Panc1 (cell line): ENCODE data around the gene TUBA4A. TPM values are rescaled to one million over a fixed set of nuclear protein-coding genes. Genes with fewer than 3 reads are reported as not detected.
A peak's percentile ranks its signal among the peaks of the same experiment; 100 is the strongest.

Experiments used
- ATAC-seq: fragments of 200-7000 bp; cut with Tn5 transposase; 2 replicates; pipeline ENCODE4 v1.9.1; 2020; ENCODE audit warnings: mild to moderate bottlenecking, moderate library complexity
- BruUV-seq: library from RNA; stranded (reverse); fragments of 400-500 nt; replicated peaks from 2 replicates; lab custom pipeline; 2021; lab: Mats Ljungman, UMichigan
- CTCF ChIA-PET: fragments of 300-600 bp; sonication (Branson Sonifier 250); formaldehyde crosslinking; loops from one replicate; lab custom pipeline; 2022; ENCODE audit warnings: antibody characterized with exemption; lab: Charles Lee
- POLR2A ChIA-PET: fragments of 300-600 bp; sonication (Branson Sonifier 250); formaldehyde crosslinking; loops from one replicate; lab custom pipeline; 2022; ENCODE audit warnings: antibody characterized with exemption; lab: Charles Lee
- DNase-seq: peaks from one replicate; pipeline ENCODE4 v3.0.0-alpha.2; 2010; ENCODE audit warnings: low read depth, low spot score
- H3K27ac ChIP-seq: 2 replicates; pipeline ENCODE4 v1.5.1; 2011; ENCODE audit warnings: mild to moderate bottlenecking, low read length, inconsistent platforms
- H3K27me3 ChIP-seq: fragments of 200-500 bp; sonication (Bioruptor generic); 2 replicates; pipeline ENCODE4 v1.6.0; 2014; ENCODE audit warnings: low read length, inconsistent platforms; ENCODE audit not compliant: control insufficient read depth, insufficient read depth
- H3K36me3 ChIP-seq: fragments of 200-500 bp; sonication (Bioruptor generic); 2 replicates; pipeline ENCODE4 v1.5.1; 2014; ENCODE audit warnings: inconsistent platforms, mild to moderate bottlenecking, low read length, moderate library complexity; ENCODE audit not compliant: control insufficient read depth, insufficient read depth
- H3K4me1 ChIP-seq: 2 replicates; pipeline ENCODE4 v1.5.1; 2011; ENCODE audit warnings: inconsistent platforms, mild to moderate bottlenecking, low read length, moderate library complexity; ENCODE audit not compliant: control insufficient read depth, insufficient read depth
- H3K4me3 ChIP-seq, 2 experiments: 2 replicates each; pipeline ENCODE4 v1.5.1; 2011 to 2012; ENCODE audit warnings: low read depth in 2 of 2, low read length in 2 of 2, mild to moderate bottlenecking in 2 of 2, inconsistent platforms in 1 of 2, moderate library complexity in 1 of 2
- H3K9me3 ChIP-seq: fragments of 200-500 bp; sonication (Bioruptor generic); 2 replicates; pipeline ENCODE4 v1.5.1; 2014; ENCODE audit warnings: low read depth, mild to moderate bottlenecking, inconsistent platforms, low read length, moderate library complexity; ENCODE audit not compliant: control insufficient read depth, insufficient read depth
- CTCF ChIP-seq: fragments of 450-650 bp; IDR thresholded peaks from 2 replicates; pipeline ENCODE4 v1.5.1; 2017; ENCODE audit warnings: mild to moderate bottlenecking
- POLR2AphosphoS5 ChIP-seq: IDR thresholded peaks from 2 replicates; pipeline ENCODE4 v1.6.1; 2012; ENCODE audit warnings: mild to moderate bottlenecking, low read depth, low read length, moderate library complexity
- REST ChIP-seq, 2 experiments: IDR thresholded peaks; 2 replicates each; pipeline ENCODE4 v1.6.1; 2011 to 2012; ENCODE audit warnings: low read depth in 2 of 2, control low read depth in 1 of 2, low read length in 1 of 2, mild to moderate bottlenecking in 1 of 2, moderate library complexity in 1 of 2; ENCODE audit not compliant: insufficient read depth in 1 of 2
- SIN3A ChIP-seq: IDR thresholded peaks from 2 replicates; pipeline ENCODE4 v1.6.1; 2012; ENCODE audit warnings: low read depth, mild to moderate bottlenecking, low read length, moderate library complexity, borderline replicate concordance; ENCODE audit not compliant: insufficient read depth
- TCF7L2 ChIP-seq: IDR thresholded peaks from 2 replicates; pipeline ENCODE4 v1.6.1; 2011; ENCODE audit warnings: mild to moderate bottlenecking, low read depth, low read length, inconsistent platforms
- in situ Hi-C: cut with HindIII; loops from 2 replicates; pipeline ENCODE4 v1.10.0; 2016; ENCODE audit warnings: low sequenced_read_pairs, low pct_unique_long_range_greater_than_20kb
- intact Hi-C: fragments of 100-400 bp; cut with micrococcal nuclease; formaldehyde crosslinking; loops from one replicate; pipeline ENCODE4 v1.10.0; 2022; ENCODE audit not compliant: unreplicated experiment
- total RNA-seq: library from RNA; stranded (reverse); gene quantifications from one replicate; pipeline ENCODE4 v1.2.1, GENCODE V29; 2021; ENCODE audit not compliant: unreplicated experiment

The TUBA4A gene
- total RNA-seq, 1 experiment from 2014 or later: 12.9 TPM

- ChIA-PET POLR2A (no interaction called here), CTCF (no interaction called here)
- in situ Hi-C loops (no loop called here), intact Hi-C loops (no loop called here)
- DNase-seq (no peak), ATAC-seq (peak; percentile 71)
- no TSS peak for BruUV-seq
- H3K9me3 ChIP-seq: no peaks in the 10 kb centered on the region
- no peaks in the 10 kb centered on the region; the same call in 1 of the 2 replicates for H3K36me3 ChIP-seq
- H3K27me3 ChIP-seq: no peaks in the 10 kb centered on the region
- no peak overlapping the region for H3K27ac ChIP-seq
- H3K4me3 ChIP-seq: no peak overlapping the region
- TF ChIP-seq REST (IDR thresholded peaks at IDR 0.05; ENCODE audit: insufficient read depth in 1 of 2, low read depth in 2 of 2, low read length in 1 of 2) (no peak), CTCF (no peak), SIN3A (no peak), TCF7L2 (no peak), POLR2AphosphoS5 (no peak)
- peaks cover 4% of the 10 kb centered on the region; the same call in 1 of the 2 replicates for H3K4me1 ChIP-seq
Measured at GRCh38 chr2:219285894-219286425, 32.2 kb upstream of the TUBA4A start.

DNA sequence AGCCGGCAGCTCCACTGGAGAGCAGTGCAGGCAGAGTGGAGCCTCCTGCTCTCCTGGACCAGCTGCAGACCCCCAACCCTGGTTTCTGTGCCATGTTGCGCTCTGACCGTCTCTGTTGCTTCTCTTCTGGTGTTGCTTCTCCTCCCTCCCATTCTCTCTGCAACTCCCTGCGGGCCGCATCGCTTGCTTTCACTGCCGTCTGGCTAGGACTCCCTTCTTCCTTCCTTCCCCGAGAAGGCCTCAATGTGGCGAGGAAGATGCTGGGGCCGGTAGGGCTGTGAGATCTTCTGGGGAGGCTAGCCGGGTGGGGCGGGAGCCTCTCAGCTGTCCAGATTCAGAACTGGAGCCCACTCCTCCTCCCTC is 31.6 kb upstream of the TUBA4A start:
- intact Hi-C loops (no loop called here), in situ Hi-C loops (no loop called here)
- no peaks in the 10 kb centered on the region for H3K9me3 ChIP-seq
- no peak overlapping the region for H3K4me3 ChIP-seq
- H3K4me1 ChIP-seq: peaks cover 4% of the 10 kb centered on the region; the same call in 1 of the 2 replicates
- POLR2A ChIA-PET: no interaction called here
- no peak for ATAC-seq
- TF ChIP-seq REST (IDR thresholded peaks at IDR 0.05; ENCODE audit: insufficient read depth in 1 of 2, low read depth in 2 of 2, low read length in 1 of 2) (no peak), CTCF (no peak), POLR2AphosphoS5 (no peak), SIN3A (no peak), TCF7L2 (no peak)
- BruUV-seq: no TSS peak
- H3K27ac ChIP-seq: no peak overlapping the region
- H3K27me3 ChIP-seq: no peaks in the 10 kb centered on the region
- no peaks in the 10 kb centered on the region; the same call in 1 of the 2 replicates for H3K36me3 ChIP-seq
- DNase-seq: no peak
- CTCF ChIA-PET: no interaction called here
